ENCODE measurements around the gene FUT3.

Gene FUT3

GRCh38 chr19:5839065-5840017 lies 11.9 kb downstream of the FUT3 start, which contains the start of gene FUT6:
TSS of gene FUT6 (minus strand) at chr19:5839702. CDS start at chr19:5832567, 7,135 bp downstream.
- no peak within 1 kb of the TSS for H3K27ac ChIP-seq
- no peak for TF ChIP-seq CTCF (IDR thresholded peaks at IDR 0.05)
- H3K4me1 ChIP-seq = no peaks in the 10 kb centered on the region
- intact Hi-C loops (cut with DNase I; ENCODE audit: low total_unique reads) = no loop called here
- H3K27me3 ChIP-seq = peaks cover 0 to 56% of the 10 kb centered on the region in 2 donors
- no peak for DNase-seq
- no peaks in the 10 kb centered on the region for H3K36me3 ChIP-seq
- H3K9me3 ChIP-seq = no peaks in the 10 kb centered on the region
- no peak within 1 kb of the TSS for H3K4me3 ChIP-seq

GRCh38 chr19:5838353-5839064 lies 12.7 kb downstream of the FUT3 start:
- Histone ChIP-seq H3K4me1 (no peaks in the 10 kb centered on the region), H3K4me3 (no peak overlapping the region), H3K27me3 (peaks cover 0 to 56% of the 10 kb centered on the region in 2 donors), H3K27ac (no peak overlapping the region), H3K36me3 (no peaks in the 10 kb centered on the region), H3K9me3 (no peaks in the 10 kb centered on the region)
- TF ChIP-seq CTCF (IDR thresholded peaks at IDR 0.05) = no peak
- intact Hi-C loops (cut with DNase I; ENCODE audit: low total_unique reads) = no loop called here
- no peak for DNase-seq

- Histone ChIP-seq H3K27me3 (peaks cover 0 to 55% of the 10 kb centered on the region in 2 donors), H3K27ac (no peak overlapping the region), H3K4me3 (no peak overlapping the region), H3K4me1 (no peaks in the 10 kb centered on the region), H3K9me3 (no peaks in the 10 kb centered on the region), H3K36me3 (no peaks in the 10 kb centered on the region)
- TF ChIP-seq CTCF (IDR thresholded peaks at IDR 0.05) = no peak
- no peak for DNase-seq
- intact Hi-C loops (cut with DNase I; ENCODE audit: low total_unique reads) = no loop called here
These were observed 13.4 kb downstream of the FUT3 start for GRCh38 chr19:5837761-5838352.

- TF ChIP-seq CTCF (IDR thresholded peaks at IDR 0.05) = no peak
- DNase-seq = no peak
- H3K4me3 ChIP-seq = no peak overlapping the region
- no peak overlapping the region for H3K27ac ChIP-seq
- intact Hi-C loops (cut with DNase I; ENCODE audit: low total_unique reads) = no loop called here
- no peaks in the 10 kb centered on the region for H3K9me3 ChIP-seq
- no peaks in the 10 kb centered on the region for H3K36me3 ChIP-seq
- peaks cover 3 to 62% of the 10 kb centered on the region in 2 donors for H3K27me3 ChIP-seq
- H3K4me1 ChIP-seq = peaks cover 0 to 18% (median 14%) of the 10 kb centered on the region in 4 donors
These were observed 18.6 kb downstream of the FUT3 start for GRCh38 chr19:5832527-5833216.

GRCh38 chr19:5832061-5832460 lies 19.2 kb downstream of the FUT3 start:
- intact Hi-C loops (cut with DNase I; ENCODE audit: low total_unique reads) = no loop called here
- TF ChIP-seq CTCF (IDR thresholded peaks at IDR 0.05) = no peak
- Histone ChIP-seq H3K4me1 (peaks cover 0 to 18% (median 14%) of the 10 kb centered on the region in 4 donors), H3K27me3 (peaks cover 3 to 66% of the 10 kb centered on the region in 2 donors), H3K9me3 (no peaks in the 10 kb centered on the region), H3K27ac (no peak overlapping the region), H3K36me3 (no peaks in the 10 kb centered on the region), H3K4me3 (no peak overlapping the region)
- DNase-seq = no peak
